SK-N-MC (cell line): Measurements from ENCODE around the gene CLTB.

Experiments
- EZH2 ChIP-seq: fragments of 200-600 bp; sonication (generic); IDR thresholded peaks from one replicate; pipeline ENCODE4 v1.6.1; 2017; ENCODE audit warnings: antibody characterized with exemption
- POLR2AphosphoS5 ChIP-seq: IDR thresholded peaks from 2 replicates; pipeline ENCODE4 v1.6.1; 2012; ENCODE audit warnings: mild to moderate bottlenecking, low read depth, low read length, borderline replicate concordance

DNA sequence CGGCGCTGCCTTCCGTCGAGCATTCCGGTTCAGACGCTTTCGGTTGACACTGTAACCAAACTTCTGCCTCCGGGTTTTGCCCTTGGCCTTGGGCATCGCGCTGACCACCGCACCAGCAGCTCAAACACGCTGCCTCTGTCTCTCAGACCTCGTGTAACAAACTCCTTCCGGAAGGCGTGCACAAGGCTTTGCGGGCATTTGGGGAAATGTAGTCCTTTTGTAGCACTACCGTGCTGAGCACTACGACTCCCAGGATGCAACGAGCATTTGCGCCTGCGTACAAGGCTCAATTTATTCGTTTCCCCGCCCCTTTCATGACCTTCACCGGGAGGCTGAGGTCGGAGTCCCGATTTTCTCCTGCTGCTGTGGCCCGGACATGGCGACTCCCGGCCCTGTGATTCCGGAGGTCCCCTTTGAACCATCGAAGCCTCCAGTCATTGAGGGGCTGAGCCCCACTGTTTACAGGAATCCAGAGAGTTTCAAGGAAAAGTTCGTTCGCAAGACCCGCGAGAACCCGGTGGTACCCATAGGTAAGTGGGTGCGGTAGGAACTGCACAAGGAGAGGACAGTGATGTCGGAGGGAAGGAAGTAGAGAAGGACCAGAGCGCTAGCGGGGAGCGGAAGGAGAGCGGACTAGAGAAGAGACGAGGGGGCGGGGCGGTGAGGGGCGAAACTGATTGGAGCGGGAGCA lies 27.8 kb downstream of the CLTB start, which contains the start of the genes HIGD2A and NOP16:
- peak; percentile 96 for TF ChIP-seq POLR2AphosphoS5
- no peak for TF ChIP-seq EZH2
